Activated CD4-positive, alpha-beta T cell treated with anti-CD3 and anti-CD28 coated beads, Interleukin-2, amount 50 U/mL, for 24 hours (primary cell): ENCODE results near the gene ITPR1.

Experiments used
- DNase-seq, 2 donors: peaks; one replicate each; pipeline ENCODE4 v3.0.0-alpha.2; 2020; ENCODE audit warnings: low read depth in 1 of 2, low spot score in 1 of 2

ITPR1 gene

GRCh38 chr3:4738737-4739274 is 245.7 kb downstream of the ITPR1 start:
- no peak for DNase-seq

GRCh38 chr3:4739289-4740236 is 246.4 kb downstream of the ITPR1 start:
- no peak for DNase-seq

GRCh38 chr3:4740397-4741105 is 247.4 kb downstream of the ITPR1 start:
- DNase-seq: no peak

GRCh38 chr3:4741106-4741403 is 247.9 kb downstream of the ITPR1 start:
- DNase-seq: no peak

- DNase-seq: no peak
Observed at GRCh38 chr3:4741404-4742307, 248.5 kb downstream of the ITPR1 start.

- no peak for DNase-seq
Observed at GRCh38 chr3:4742359-4742758, 249.2 kb downstream of the ITPR1 start.

- no peak for DNase-seq
Observed at GRCh38 chr3:4743371-4743770, 250.2 kb downstream of the ITPR1 start.

GRCh38 chr3:4744405-4745234 is 251.5 kb downstream of the ITPR1 start:
- DNase-seq: no peak

- no peak for DNase-seq
Observed at GRCh38 chr3:4745235-4745610, 252.1 kb downstream of the ITPR1 start.

- no peak for DNase-seq
Observed at GRCh38 chr3:4746241-4746958, 253.3 kb downstream of the ITPR1 start.

- DNase-seq: no peak
Observed at GRCh38 chr3:4748127-4748526, 255.0 kb downstream of the ITPR1 start.

- no peak for DNase-seq
Observed at GRCh38 chr3:4748701-4749378, 255.7 kb downstream of the ITPR1 start.

GRCh38 chr3:4749567-4750002 is 256.4 kb downstream of the ITPR1 start:
- no peak for DNase-seq

- no peak for DNase-seq
Observed at GRCh38 chr3:4750306-4750968, 257.3 kb downstream of the ITPR1 start.

GRCh38 chr3:4751029-4751501 is 257.9 kb downstream of the ITPR1 start:
- DNase-seq: no peak

GRCh38 chr3:4751502-4752101 is 258.5 kb downstream of the ITPR1 start:
- DNase-seq: no peak

- no peak for DNase-seq
Observed at GRCh38 chr3:4752201-4753072, 259.3 kb downstream of the ITPR1 start.
